ENCODE data around the gene MSH5.
"Not testable (repeated sequence)": the region's sequence is repeated elsewhere in the genome, so short reads cannot be mapped to it uniquely, and the experiment has no call there.

Gene MSH5

GRCh38 chr6:31781244-31782125 is 41.7 kb downstream of the MSH5 start:
- no peak for DNase-seq

- DNase-seq: no peak
Observed at GRCh38 chr6:31782126-31782855, 42.5 kb downstream of the MSH5 start.

GRCh38 chr6:31784098-31784925 is 44.5 kb downstream of the MSH5 start:
- no peak for DNase-seq

GRCh38 chr6:31785475-31785874 is 45.7 kb downstream of the MSH5 start:
- no peak for DNase-seq

GRCh38 chr6:31791324-31792089 is 51.7 kb downstream of the MSH5 start:
- DNase-seq: peak; percentile 89

- no peak for DNase-seq
Observed at GRCh38 chr6:31792090-31792374, 52.2 kb downstream of the MSH5 start.

GRCh38 chr6:31792761-31793171 is 53.0 kb downstream of the MSH5 start:
- peak; percentile 82 for DNase-seq

GRCh38 chr6:31793927-31794245 is 54.1 kb downstream of the MSH5 start:
- DNase-seq: not testable (repeated sequence)

- no peak for DNase-seq
Observed at GRCh38 chr6:31794294-31794865, 54.6 kb downstream of the MSH5 start.

GRCh38 chr6:31794866-31795615 is 55.2 kb downstream of the MSH5 start:
- no peak for DNase-seq

- DNase-seq: peak; percentile 97
Observed at GRCh38 chr6:31795616-31796298, 56.0 kb downstream of the MSH5 start, which contains the start of gene VARS1. Gene VARS1, minus strand, starts transcription at chr6:31795752. Its CDS starts 535 bp downstream, at chr6:31795217.

GRCh38 chr6:31796993-31797385 is 57.2 kb downstream of the MSH5 start:
- no peak for DNase-seq

GRCh38 chr6:31797588-31797987 is 57.8 kb downstream of the MSH5 start:
- no peak for DNase-seq

GRCh38 chr6:31799781-31800180 is 60.0 kb downstream of the MSH5 start:
- DNase-seq: no peak

- DNase-seq: not testable (repeated sequence)
Observed at GRCh38 chr6:31801031-31801927, 61.5 kb downstream of the MSH5 start.

GRCh38 chr6:31805939-31806469 is 66.2 kb downstream of the MSH5 start:
- DNase-seq: no peak

GRCh38 chr6:31806470-31807272 is 66.9 kb downstream of the MSH5 start, which contains the start of gene LSM2:
Gene LSM2, minus strand, starts transcription at chr6:31806966. Its CDS starts 209 bp downstream, at chr6:31806757.
- DNase-seq: peak; percentile 96

GRCh38 chr6:31808599-31808998 is 68.8 kb downstream of the MSH5 start:
- not testable (repeated sequence) for DNase-seq

Measured in 8988T (cell line).